HepG2 (cell line): ENCODE measurements around the gene CUL7. TPM values are rescaled to one million over a fixed set of nuclear protein-coding genes. Genes with fewer than 3 reads are reported as not detected.

ENCODE experiments used
- CREBL2 ChIP-seq: sonication (generic); formaldehyde crosslinking; IDR thresholded peaks from 2 replicates; pipeline ENCODE4 v1.8.1; 2023; ENCODE audit warnings: missing genetic modification reagents, mild to moderate bottlenecking, borderline replicate concordance
- GATA4 ChIP-seq: sonication (generic); IDR thresholded peaks from 2 replicates; pipeline ENCODE4 v1.6.1; 2016; ENCODE audit warnings: antibody characterized with exemption, low read depth, borderline replicate concordance
- KLF15 ChIP-seq: sonication (generic); formaldehyde crosslinking; IDR thresholded peaks from 2 replicates; pipeline ENCODE4 v1.8.1; 2023; ENCODE audit warnings: borderline replicate concordance, mild to moderate bottlenecking, inconsistent platforms, missing genetic modification reagents, mixed read lengths
- MEIS2 ChIP-seq: sonication (generic); formaldehyde crosslinking; IDR thresholded peaks from 2 replicates; pipeline ENCODE4 v1.9.0; 2021; ENCODE audit warnings: mild to moderate bottlenecking, missing genetic modification reagents
- MIXL1 ChIP-seq: IDR thresholded peaks from 2 replicates; pipeline ENCODE4 v1.6.1; 2016
- MLLT10 ChIP-seq: sonication (generic); formaldehyde crosslinking; IDR thresholded peaks from 2 replicates; pipeline ENCODE4 v1.4.0; 2020; ENCODE audit warnings: missing genetic modification reagents
- MXD4 ChIP-seq: IDR thresholded peaks from 2 replicates; pipeline ENCODE4 v1.6.1; 2016; ENCODE audit warnings: mild to moderate bottlenecking, missing biosample characterization, missing genetic modification reagents
- NFIB ChIP-seq: sonication (generic); formaldehyde crosslinking; IDR thresholded peaks from 2 replicates; pipeline ENCODE4 v1.9.0; 2021; ENCODE audit warnings: missing genetic modification reagents, mild to moderate bottlenecking, borderline replicate concordance
- NPAS2 ChIP-seq: sonication (generic); formaldehyde crosslinking; IDR thresholded peaks from 2 replicates; pipeline ENCODE4 v1.8.0; 2022; ENCODE audit warnings: mild to moderate bottlenecking, missing genetic modification reagents, borderline replicate concordance
- REST ChIP-seq, 2 experiments: IDR thresholded peaks; 2 replicates each; pipeline ENCODE4 v1.6.1; 2011 to 2012; ENCODE audit warnings: low read length in 2 of 2, borderline replicate concordance in 1 of 2, low read depth in 1 of 2, mild to moderate bottlenecking in 1 of 2, moderate library complexity in 1 of 2
- SNAPC2 ChIP-seq: sonication (generic); formaldehyde crosslinking; IDR thresholded peaks from 2 replicates; pipeline ENCODE4 v1.8.1; 2022; ENCODE audit warnings: mild to moderate bottlenecking, missing genetic modification reagents
- TBP ChIP-seq: sonication (generic); formaldehyde crosslinking; IDR thresholded peaks from 2 replicates; pipeline ENCODE4 v1.5.0; 2020; ENCODE audit warnings: missing genetic modification reagents
- TP53 ChIP-seq: sonication (generic); formaldehyde crosslinking; conservative IDR thresholded peaks from 2 replicates; pipeline ENCODE4 v1.4.0; 2020; ENCODE audit warnings: missing genetic modification reagents
- ZNF232 ChIP-seq: sonication (generic); formaldehyde crosslinking; IDR thresholded peaks from 2 replicates; pipeline ENCODE4 v1.4.0; 2020; ENCODE audit warnings: missing genetic modification reagents, borderline replicate concordance
- ZNF441 ChIP-seq: sonication (generic); formaldehyde crosslinking; IDR thresholded peaks from 2 replicates; pipeline ENCODE4 v1.7.0; 2021; ENCODE audit warnings: missing genetic modification reagents, borderline replicate concordance
- ZNF737 ChIP-seq: sonication (generic); formaldehyde crosslinking; IDR thresholded peaks from 2 replicates; pipeline ENCODE4 v1.5.0; 2020; ENCODE audit warnings: missing genetic modification reagents, mild to moderate bottlenecking, borderline replicate concordance
- ZNF816 ChIP-seq: sonication (generic); formaldehyde crosslinking; IDR thresholded peaks from 2 replicates; pipeline ENCODE4 v1.8.0; 2022; ENCODE audit warnings: missing genetic modification reagents, mild to moderate bottlenecking, borderline replicate concordance
- polyA plus RNA-seq, 8 experiments: library from polyadenylated mRNA; depleted of rRNA in 3 of 8; stranded (reverse) in 7 of 8; unstranded in 1 of 8; fragments of >200 nt; fragmentation: Illumina TruSeq in 4 of 8; extraction: Trizol in 4 of 8; gene quantifications; 2 replicates each; pipeline versions ENCODE4 v1.2.1 to v1.2.3, GENCODE V29; 2011 to 2016; ENCODE audit warnings: low read depth in 4 of 8, missing spikeins in 1 of 8, mixed read lengths in 1 of 8; ENCODE audit not compliant: insufficient read depth in 1 of 8
- total RNA-seq, 5 experiments: library from RNA; depleted of rRNA; stranded (reverse); fragments of >200 nt; fragmentation: Illumina TruSeq; extraction: Trizol; gene quantifications; 2 replicates each; pipeline ENCODE4 v1.2.3, GENCODE V29; 2016; ENCODE audit warnings: low read depth in 1 of 5
- TF ChIP-seq, protein P1 (sequence below): IDR thresholded peaks from 2 replicates; pipeline ENCODE4 v1.6.1; 2012; ENCODE audit warnings: inconsistent platforms
- TF ChIP-seq, protein P2 (sequence below): IDR thresholded peaks from 2 replicates; pipeline ENCODE4 v1.6.1; 2016; ENCODE audit warnings: mild to moderate bottlenecking, missing biosample characterization, missing genetic modification reagents
- TF ChIP-seq, protein P3 (sequence below): IDR thresholded peaks from 2 replicates; pipeline ENCODE4 v1.6.1; 2016
- TF ChIP-seq, protein P4 (sequence below): sonication (generic); formaldehyde crosslinking; IDR thresholded peaks from 2 replicates; pipeline ENCODE4 v1.4.0; 2020; ENCODE audit warnings: missing genetic modification reagents
- TF ChIP-seq, protein P5 (sequence below): sonication (generic); formaldehyde crosslinking; IDR thresholded peaks from 2 replicates; pipeline ENCODE4 v1.4.0; 2020; ENCODE audit warnings: mild to moderate bottlenecking, missing genetic modification reagents

CUL7 gene
- total and polyA plus RNA-seq, 2 of the 13 experiments (the other 11 are each of a cell fraction or from before 2014, with no cell fraction given) = 32.0 to 60.7 TPM

DNA sequence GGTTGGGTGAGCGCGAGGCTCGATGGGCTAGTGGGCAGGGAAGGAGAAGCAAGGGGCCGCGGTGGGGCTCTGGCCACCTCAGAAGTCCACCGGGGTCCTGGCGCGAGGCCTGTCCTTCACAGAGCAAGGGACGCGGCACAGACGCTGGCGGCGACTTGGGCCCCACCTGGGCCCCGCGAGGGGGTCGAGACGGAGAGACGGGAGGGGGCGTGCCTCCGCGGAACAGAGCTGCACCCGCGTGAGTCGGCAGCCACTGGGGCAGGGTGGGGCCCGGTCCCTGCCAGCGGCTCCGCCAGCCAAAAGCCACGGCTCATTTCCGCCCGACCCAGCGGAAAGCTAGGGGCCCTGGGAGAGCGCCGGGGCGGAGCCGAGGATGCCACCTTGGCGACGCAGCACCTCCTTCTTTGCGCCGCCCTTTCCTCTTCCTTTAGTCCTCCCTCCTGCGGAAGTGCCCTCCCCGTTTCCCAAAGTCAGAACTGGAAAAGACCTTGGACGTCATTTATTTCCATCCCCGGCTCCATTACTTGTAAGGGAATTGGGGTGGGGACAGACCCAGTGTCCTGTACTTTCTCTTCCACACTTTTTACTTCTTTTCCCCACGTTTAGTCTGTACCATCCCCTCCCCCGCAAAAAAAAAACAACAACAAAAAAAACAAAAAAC is at the start of gene CUL7 (continued):
- peak in 1 of 2 experiments; percentile 63; a peak in 1 of 4 replicates for TF ChIP-seq REST (IDR thresholded peaks at IDR 0.05; ENCODE audit: borderline replicate concordance in 1 of 2, low read depth in 1 of 2, low read length in 2 of 2)
- peak; percentile 94 for TF ChIP-seq ZNF816 (CRISPR knock-in tag)
- peak; percentile 95 for TF ChIP-seq ZNF441
- no peak for TF ChIP-seq NFIB (CRISPR knock-in tag)
- peak; percentile 68 for TF ChIP-seq MIXL1 (CRISPR knock-in tag)
- TF ChIP-seq, protein P1, sequence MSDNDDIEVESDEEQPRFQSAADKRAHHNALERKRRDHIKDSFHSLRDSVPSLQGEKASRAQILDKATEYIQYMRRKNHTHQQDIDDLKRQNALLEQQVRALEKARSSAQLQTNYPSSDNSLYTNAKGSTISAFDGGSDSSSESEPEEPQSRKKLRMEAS = peak; percentile 87
- TF ChIP-seq, protein P2, sequence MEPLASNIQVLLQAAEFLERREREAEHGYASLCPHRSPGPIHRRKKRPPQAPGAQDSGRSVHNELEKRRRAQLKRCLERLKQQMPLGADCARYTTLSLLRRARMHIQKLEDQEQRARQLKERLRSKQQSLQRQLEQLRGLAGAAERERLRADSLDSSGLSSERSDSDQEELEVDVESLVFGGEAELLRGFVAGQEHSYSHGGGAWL = peak; percentile 99
- TF ChIP-seq KLF15 (CRISPR knock-in tag) = no peak; the same call in 1 of the 2 replicates
- TF ChIP-seq, protein P3, sequence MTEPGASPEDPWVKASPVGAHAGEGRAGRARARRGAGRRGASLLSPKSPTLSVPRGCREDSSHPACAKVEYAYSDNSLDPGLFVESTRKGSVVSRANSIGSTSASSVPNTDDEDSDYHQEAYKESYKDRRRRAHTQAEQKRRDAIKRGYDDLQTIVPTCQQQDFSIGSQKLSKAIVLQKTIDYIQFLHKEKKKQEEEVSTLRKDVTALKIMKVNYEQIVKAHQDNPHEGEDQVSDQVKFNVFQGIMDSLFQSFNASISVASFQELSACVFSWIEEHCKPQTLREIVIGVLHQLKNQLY (CRISPR knock-in tag) = peak; percentile 71
- peak; percentile 84 for TF ChIP-seq GATA4
- TF ChIP-seq ZNF232 = no peak
- no peak for TF ChIP-seq CREBL2 (CRISPR knock-in tag)
- no peak for TF ChIP-seq TBP
- TF ChIP-seq, protein P4, sequence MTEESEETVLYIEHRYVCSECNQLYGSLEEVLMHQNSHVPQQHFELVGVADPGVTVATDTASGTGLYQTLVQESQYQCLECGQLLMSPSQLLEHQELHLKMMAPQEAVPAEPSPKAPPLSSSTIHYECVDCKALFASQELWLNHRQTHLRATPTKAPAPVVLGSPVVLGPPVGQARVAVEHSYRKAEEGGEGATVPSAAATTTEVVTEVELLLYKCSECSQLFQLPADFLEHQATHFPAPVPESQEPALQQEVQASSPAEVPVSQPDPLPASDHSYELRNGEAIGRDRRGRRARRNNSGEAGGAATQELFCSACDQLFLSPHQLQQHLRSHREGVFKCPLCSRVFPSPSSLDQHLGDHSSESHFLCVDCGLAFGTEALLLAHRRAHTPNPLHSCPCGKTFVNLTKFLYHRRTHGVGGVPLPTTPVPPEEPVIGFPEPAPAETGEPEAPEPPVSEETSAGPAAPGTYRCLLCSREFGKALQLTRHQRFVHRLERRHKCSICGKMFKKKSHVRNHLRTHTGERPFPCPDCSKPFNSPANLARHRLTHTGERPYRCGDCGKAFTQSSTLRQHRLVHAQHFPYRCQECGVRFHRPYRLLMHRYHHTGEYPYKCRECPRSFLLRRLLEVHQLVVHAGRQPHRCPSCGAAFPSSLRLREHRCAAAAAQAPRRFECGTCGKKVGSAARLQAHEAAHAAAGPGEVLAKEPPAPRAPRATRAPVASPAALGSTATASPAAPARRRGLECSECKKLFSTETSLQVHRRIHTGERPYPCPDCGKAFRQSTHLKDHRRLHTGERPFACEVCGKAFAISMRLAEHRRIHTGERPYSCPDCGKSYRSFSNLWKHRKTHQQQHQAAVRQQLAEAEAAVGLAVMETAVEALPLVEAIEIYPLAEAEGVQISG (CRISPR knock-in tag) = peak; percentile 91
- TF ChIP-seq MXD4 (CRISPR knock-in tag) = peak; percentile 97
- no peak for TF ChIP-seq TP53 (CRISPR knock-in tag)
- no peak for TF ChIP-seq ZNF737 (CRISPR knock-in tag)
- TF ChIP-seq NPAS2 (CRISPR knock-in tag) = no peak
- TF ChIP-seq, protein P5, sequence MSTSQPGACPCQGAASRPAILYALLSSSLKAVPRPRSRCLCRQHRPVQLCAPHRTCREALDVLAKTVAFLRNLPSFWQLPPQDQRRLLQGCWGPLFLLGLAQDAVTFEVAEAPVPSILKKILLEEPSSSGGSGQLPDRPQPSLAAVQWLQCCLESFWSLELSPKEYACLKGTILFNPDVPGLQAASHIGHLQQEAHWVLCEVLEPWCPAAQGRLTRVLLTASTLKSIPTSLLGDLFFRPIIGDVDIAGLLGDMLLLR (CRISPR knock-in tag) = no peak
- TF ChIP-seq MEIS2 = peak; percentile 86; the same call in 1 of the 2 replicates
- no peak for TF ChIP-seq MLLT10 (CRISPR knock-in tag)
- peak; percentile 78 for TF ChIP-seq SNAPC2 (CRISPR knock-in tag)
